H9 (cell line): ENCODE data around the gene PRICKLE3. TPM values are rescaled to one million over a fixed set of nuclear protein-coding genes. Genes with fewer than 3 reads are reported as not detected.

Experiments used
- DNase-seq: peaks from one replicate; pipeline ENCODE4 v3.0.0-alpha.2; 2017
- H2AFZ ChIP-seq: one replicate; pipeline ENCODE4 v1.6.1; 2013; ENCODE audit warnings: mild to moderate bottlenecking, low read length, control low read depth, moderate library complexity
- H2AK5ac ChIP-seq: 2 replicates; pipeline ENCODE4 v1.6.1; 2013; ENCODE audit warnings: low read length, control low read depth, mixed read lengths; ENCODE audit not compliant: insufficient read length
- H2BK120ac ChIP-seq: one replicate; pipeline ENCODE4 v1.6.1; 2013; ENCODE audit warnings: low read depth, mild to moderate bottlenecking, low read length, control low read depth, inconsistent platforms; ENCODE audit not compliant: poor library complexity, severe bottlenecking
- H2BK12ac ChIP-seq: 2 replicates; pipeline ENCODE4 v1.6.1; 2013; ENCODE audit warnings: low read length, control low read depth, mixed read lengths, low read depth; ENCODE audit not compliant: insufficient read length
- H2BK15ac ChIP-seq: 2 replicates; pipeline ENCODE4 v1.6.1; 2013; ENCODE audit warnings: low read depth, low read length, control low read depth
- H2BK20ac ChIP-seq: one replicate; pipeline ENCODE4 v1.6.1; 2013; ENCODE audit warnings: low read depth, mild to moderate bottlenecking, low read length, control low read depth, inconsistent platforms; ENCODE audit not compliant: poor library complexity, severe bottlenecking
- H2BK5ac ChIP-seq: 2 replicates; pipeline ENCODE4 v1.6.1; 2013; ENCODE audit warnings: low read length, control low read depth, mixed read lengths; ENCODE audit not compliant: insufficient read length
- H3K14ac ChIP-seq: 2 replicates; pipeline ENCODE4 v1.6.1; 2013; ENCODE audit warnings: low read length, control low read depth; ENCODE audit not compliant: insufficient read depth
- H3K18ac ChIP-seq: 2 replicates; pipeline ENCODE4 v1.6.1; 2013; ENCODE audit warnings: low read depth, mild to moderate bottlenecking, mixed read lengths, low read length, control low read depth; ENCODE audit not compliant: insufficient read length
- H3K23ac ChIP-seq: 2 replicates; pipeline ENCODE4 v1.6.1; 2013; ENCODE audit warnings: low read length, control low read depth, mixed read lengths, low read depth; ENCODE audit not compliant: insufficient read length
- H3K23me2 ChIP-seq: 2 replicates; pipeline ENCODE4 v1.6.1; 2013; ENCODE audit warnings: low read depth, mild to moderate bottlenecking, mixed read lengths, low read length, control low read depth; ENCODE audit not compliant: insufficient read length, poor library complexity, severe bottlenecking
- H3K27ac ChIP-seq: 2 replicates; pipeline ENCODE4 v1.5.1; 2013; ENCODE audit warnings: low read length, control low read depth, mixed read lengths, low read depth; ENCODE audit not compliant: insufficient read length
- H3K27me3 ChIP-seq: 2 replicates; pipeline ENCODE4 v1.6.1; 2013; ENCODE audit warnings: low read length, control low read depth, inconsistent platforms; ENCODE audit not compliant: insufficient read depth
- H3K4ac ChIP-seq: 2 replicates; pipeline ENCODE4 v1.6.1; 2013; ENCODE audit warnings: low read depth, mild to moderate bottlenecking, control low read depth, inconsistent platforms, low read length, moderate library complexity
- H3K4me1 ChIP-seq: 2 replicates; pipeline ENCODE4 v1.6.1; 2013; ENCODE audit warnings: low read length, control low read depth, inconsistent platforms; ENCODE audit not compliant: insufficient read depth
- H3K4me2 ChIP-seq: 2 replicates; pipeline ENCODE4 v1.6.1; 2013; ENCODE audit warnings: low read length, control low read depth, mixed read lengths; ENCODE audit not compliant: insufficient read length, insufficient read depth
- H3K56ac ChIP-seq: 2 replicates; pipeline ENCODE4 v1.6.1; 2013; ENCODE audit warnings: low read depth, mild to moderate bottlenecking, mixed read lengths, low read length, control low read depth; ENCODE audit not compliant: insufficient read length
- H3K79me1 ChIP-seq: 2 replicates; pipeline ENCODE4 v1.6.1; 2013; ENCODE audit warnings: low read depth, mild to moderate bottlenecking, moderate library complexity, low read length, control low read depth, inconsistent platforms; ENCODE audit not compliant: insufficient read depth, poor library complexity, severe bottlenecking
- H3K79me2 ChIP-seq: 2 replicates; pipeline ENCODE4 v1.6.1; 2013; ENCODE audit warnings: low read length, control low read depth, inconsistent platforms; ENCODE audit not compliant: insufficient read depth
- H3K9ac ChIP-seq: 2 replicates; pipeline ENCODE4 v1.6.1; 2013; ENCODE audit warnings: low read length, control low read depth, mixed read lengths; ENCODE audit not compliant: insufficient read length; ENCODE audit errors: extremely low read depth
- H3K9me3 ChIP-seq: one replicate; pipeline ENCODE4 v1.6.1; 2013; ENCODE audit warnings: low read depth, low read length, inconsistent platforms; ENCODE audit not compliant: control insufficient read depth
- H3T11ph ChIP-seq: one replicate; pipeline ENCODE4 v1.6.1; 2013; ENCODE audit warnings: mild to moderate bottlenecking, low read length, control low read depth, inconsistent platforms
- H4K20me1 ChIP-seq: one replicate; pipeline ENCODE4 v1.6.1; 2013; ENCODE audit not compliant: control insufficient read depth, insufficient read length, insufficient read depth
- H4K5ac ChIP-seq: 2 replicates; pipeline ENCODE4 v1.6.1; 2013; ENCODE audit warnings: low read depth, mild to moderate bottlenecking, mixed read lengths, low read length, control low read depth; ENCODE audit not compliant: insufficient read length
- H4K8ac ChIP-seq: replicated peaks from 2 replicates; pipeline ENCODE4 v1.6.1; 2013; ENCODE audit warnings: low read length, control low read depth, mixed read lengths, low read depth; ENCODE audit not compliant: insufficient read length
- H4K91ac ChIP-seq: 2 replicates; pipeline ENCODE4 v1.6.1; 2013; ENCODE audit warnings: low read depth, mild to moderate bottlenecking, moderate library complexity, mixed read lengths, low read length, control low read depth; ENCODE audit not compliant: insufficient read length
- H3K27ac Mint-ChIP-seq, 3 experiments: 2 replicates in 2 of 3; 3 replicates in 1 of 3; pipeline ENCODE4 v1.8.0; 2020 to 2021; ENCODE audit warnings: mixed read lengths in 3 of 3, mild to moderate bottlenecking in 1 of 3, moderate library complexity in 1 of 3
- H3K27me3 Mint-ChIP-seq: 2 replicates; pipeline ENCODE4 v1.8.0; 2021; ENCODE audit warnings: low read depth, mild to moderate bottlenecking, moderate library complexity, mixed read lengths
- H3K36me3 Mint-ChIP-seq, 3 experiments: 2 replicates in 2 of 3; 3 replicates in 1 of 3; pipeline ENCODE4 v1.8.0; 2020 to 2021; ENCODE audit warnings: low read depth in 3 of 3, mixed read lengths in 3 of 3; ENCODE audit not compliant: insufficient read depth in 1 of 3
- H3K4me1 Mint-ChIP-seq, 2 experiments: 2 replicates each; pipeline ENCODE4 v1.8.0; 2020; ENCODE audit warnings: mixed read lengths in 2 of 2
- H3K4me3 Mint-ChIP-seq, 2 experiments: 2 replicates in 1 of 2; 3 replicates in 1 of 2; pipeline ENCODE4 v1.8.0; 2020 to 2021; ENCODE audit warnings: mild to moderate bottlenecking in 2 of 2, mixed read lengths in 2 of 2, moderate library complexity in 1 of 2
- H3K9me3 Mint-ChIP-seq, 2 experiments: 2 replicates in 1 of 2; 3 replicates in 1 of 2; pipeline ENCODE4 v1.8.0; 2020; ENCODE audit warnings: mild to moderate bottlenecking in 2 of 2, mixed read lengths in 2 of 2, moderate library complexity in 1 of 2
- WGBS: extraction: QIAGEN DNeasy Blood & Tissue Kit; methylation state at CpG from one replicate; pipeline ENCODE4 v1.1.7; 2013; ENCODE audit warnings: missing lambda C conversion rate, low lambda C conversion rate, mixed read lengths; ENCODE audit not compliant: insufficient read length; ENCODE audit errors: extremely low coverage; 5-methylcytosine and 5-hydroxymethylcytosine counted together
- total RNA-seq: library from RNA; stranded (reverse); gene quantifications from 2 replicates; pipeline ENCODE4 v1.2.1, GENCODE V29; 2021
- TF ChIP-seq, protein P1 (sequence below): fragments of 200-600 bp; sonication (generic); conservative IDR thresholded peaks from 3 replicates; pipeline ENCODE4 v1.8.0; 2021; ENCODE audit warnings: antibody characterized with exemption, mild to moderate bottlenecking

The PRICKLE3 gene
- total RNA-seq, 1 experiment from 2014 or later = 9.7 TPM

DNA sequence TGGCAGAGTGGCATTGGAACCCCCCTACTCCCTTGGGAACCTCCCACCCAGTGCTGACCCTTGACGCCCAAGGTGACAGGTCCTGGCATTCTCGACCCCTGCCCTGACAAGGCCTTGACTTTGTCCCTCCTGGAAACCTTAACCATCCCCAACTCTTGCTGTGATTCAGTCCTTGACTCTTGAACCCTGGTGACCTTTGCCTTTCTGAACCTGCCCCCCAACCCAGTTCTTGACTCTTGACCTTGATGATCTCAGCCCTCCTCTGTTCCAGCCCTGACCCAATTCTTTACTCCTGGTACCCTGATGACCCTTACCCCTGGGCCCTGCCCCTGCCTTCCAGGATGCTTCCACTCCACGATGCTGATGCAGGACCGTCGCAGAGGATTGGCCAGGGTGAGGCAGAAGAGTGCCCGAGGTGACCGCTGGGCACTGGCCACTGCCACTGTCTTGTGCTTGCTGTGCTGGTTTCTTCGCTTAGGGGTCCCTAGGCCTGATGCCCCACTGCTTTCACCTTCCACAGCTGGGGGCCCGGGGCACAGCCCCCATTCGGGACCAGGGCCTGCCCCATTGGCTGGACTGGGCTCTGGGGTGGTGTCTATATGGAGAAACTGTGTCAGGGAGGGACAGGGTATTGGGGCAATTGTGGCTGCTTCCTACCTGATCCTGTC is 45.3 kb upstream of the PRICKLE3 start:
- Histone ChIP-seq H3K9me3 (peaks cover 7% of the 10 kb centered on the region), H3K14ac (no peak overlapping the region), H3K27ac (no peak overlapping the region), H4K5ac (no peak overlapping the region), H2AFZ (no peak overlapping the region), H3K23me2 (no peaks in the 10 kb centered on the region), H4K20me1 (no peaks in the 10 kb centered on the region), H2BK5ac (no peak overlapping the region), H3K56ac (no peak overlapping the region), H2AK5ac (no peak overlapping the region), H2BK20ac (no peak overlapping the region), H3T11ph (no peak overlapping the region), H3K9ac (no peak overlapping the region), H2BK15ac (no peak overlapping the region), H3K4me1 (no peaks in the 10 kb centered on the region; the same call in 1 of the 2 replicates), H3K79me2 (no peaks in the 10 kb centered on the region), H3K4ac (no peak overlapping the region), H4K91ac (no peak overlapping the region), H3K23ac (no peak overlapping the region), H2BK120ac (no peak overlapping the region), H3K4me2 (no peak overlapping the region), H3K27me3 (no peaks in the 10 kb centered on the region), H3K18ac (no peak overlapping the region), H2BK12ac (no peak overlapping the region), H4K8ac (no peak overlapping the region), H3K79me1 (no peaks in the 10 kb centered on the region)
- Mint-ChIP-seq H3K36me3 (peaks cover 0 to 4% (median 1%) of the 10 kb centered on the region in 3 experiments; a peak in 3 of 7 replicates), H3K27ac (peak overlapping the region in 1 of 3 experiments; percentile 44; a peak in 3 of 7 replicates), H3K4me1 (peaks cover 9 to 21% of the 10 kb centered on the region in 2 experiments), H3K27me3 (peaks cover 4% of the 10 kb centered on the region), H3K4me3 (peak overlapping the region; percentile 69 to 81; a peak in 2 of 5 replicates), H3K9me3 (peaks cover 62 to 79% of the 10 kb centered on the region in 2 experiments)
- TF ChIP-seq, protein P1, sequence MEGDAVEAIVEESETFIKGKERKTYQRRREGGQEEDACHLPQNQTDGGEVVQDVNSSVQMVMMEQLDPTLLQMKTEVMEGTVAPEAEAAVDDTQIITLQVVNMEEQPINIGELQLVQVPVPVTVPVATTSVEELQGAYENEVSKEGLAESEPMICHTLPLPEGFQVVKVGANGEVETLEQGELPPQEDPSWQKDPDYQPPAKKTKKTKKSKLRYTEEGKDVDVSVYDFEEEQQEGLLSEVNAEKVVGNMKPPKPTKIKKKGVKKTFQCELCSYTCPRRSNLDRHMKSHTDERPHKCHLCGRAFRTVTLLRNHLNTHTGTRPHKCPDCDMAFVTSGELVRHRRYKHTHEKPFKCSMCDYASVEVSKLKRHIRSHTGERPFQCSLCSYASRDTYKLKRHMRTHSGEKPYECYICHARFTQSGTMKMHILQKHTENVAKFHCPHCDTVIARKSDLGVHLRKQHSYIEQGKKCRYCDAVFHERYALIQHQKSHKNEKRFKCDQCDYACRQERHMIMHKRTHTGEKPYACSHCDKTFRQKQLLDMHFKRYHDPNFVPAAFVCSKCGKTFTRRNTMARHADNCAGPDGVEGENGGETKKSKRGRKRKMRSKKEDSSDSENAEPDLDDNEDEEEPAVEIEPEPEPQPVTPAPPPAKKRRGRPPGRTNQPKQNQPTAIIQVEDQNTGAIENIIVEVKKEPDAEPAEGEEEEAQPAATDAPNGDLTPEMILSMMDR = no peak
- no peak for DNase-seq
- WGBS = no CpG with 5 or more reads among the region's 10 CpGs
